AG09309 (cell line): ENCODE measurements around the gene NCDN.

ENCODE experiments used
- DNase-seq: peaks from one replicate; pipeline ENCODE4 v3.0.0-alpha.2; 2010; ENCODE audit warnings: low read depth
- H3K4me3 ChIP-seq: 2 replicates; pipeline ENCODE4 v1.5.1; 2011; ENCODE audit warnings: mild to moderate bottlenecking, low read depth, low read length, moderate library complexity; ENCODE audit not compliant: control insufficient read depth
- TF ChIP-seq, protein P1 (sequence below): IDR thresholded peaks from 2 replicates; pipeline ENCODE4 v1.5.1; 2011; ENCODE audit warnings: mild to moderate bottlenecking, low read depth, low read length, inconsistent platforms; ENCODE audit not compliant: insufficient read depth, control insufficient read depth; ENCODE audit errors: missing control alignments

The NCDN gene

DNA sequence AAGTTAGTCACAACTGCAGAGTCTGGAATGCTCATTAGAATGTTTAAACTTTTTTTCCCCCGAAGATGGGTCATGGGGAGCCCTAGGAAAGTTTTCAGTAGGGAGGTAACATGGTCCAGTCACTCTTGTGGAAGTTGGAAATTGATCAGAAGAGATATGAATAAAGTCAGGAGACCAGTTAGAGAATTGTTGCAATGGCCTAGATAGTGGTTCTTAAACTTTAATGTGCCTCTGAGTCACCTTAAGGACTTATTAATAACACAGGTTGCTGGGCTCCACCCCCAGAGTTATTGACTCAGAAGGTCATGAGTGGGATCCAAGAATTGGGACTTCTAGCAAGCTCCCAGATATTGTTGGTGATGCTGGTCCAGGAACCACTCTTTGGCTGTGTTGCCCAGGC, 12.3 kb downstream of the NCDN start:
- TF ChIP-seq, protein P1, sequence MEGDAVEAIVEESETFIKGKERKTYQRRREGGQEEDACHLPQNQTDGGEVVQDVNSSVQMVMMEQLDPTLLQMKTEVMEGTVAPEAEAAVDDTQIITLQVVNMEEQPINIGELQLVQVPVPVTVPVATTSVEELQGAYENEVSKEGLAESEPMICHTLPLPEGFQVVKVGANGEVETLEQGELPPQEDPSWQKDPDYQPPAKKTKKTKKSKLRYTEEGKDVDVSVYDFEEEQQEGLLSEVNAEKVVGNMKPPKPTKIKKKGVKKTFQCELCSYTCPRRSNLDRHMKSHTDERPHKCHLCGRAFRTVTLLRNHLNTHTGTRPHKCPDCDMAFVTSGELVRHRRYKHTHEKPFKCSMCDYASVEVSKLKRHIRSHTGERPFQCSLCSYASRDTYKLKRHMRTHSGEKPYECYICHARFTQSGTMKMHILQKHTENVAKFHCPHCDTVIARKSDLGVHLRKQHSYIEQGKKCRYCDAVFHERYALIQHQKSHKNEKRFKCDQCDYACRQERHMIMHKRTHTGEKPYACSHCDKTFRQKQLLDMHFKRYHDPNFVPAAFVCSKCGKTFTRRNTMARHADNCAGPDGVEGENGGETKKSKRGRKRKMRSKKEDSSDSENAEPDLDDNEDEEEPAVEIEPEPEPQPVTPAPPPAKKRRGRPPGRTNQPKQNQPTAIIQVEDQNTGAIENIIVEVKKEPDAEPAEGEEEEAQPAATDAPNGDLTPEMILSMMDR, result no peak
- no peak for DNase-seq
- H3K4me3 ChIP-seq, result no peak overlapping the region

DNA sequence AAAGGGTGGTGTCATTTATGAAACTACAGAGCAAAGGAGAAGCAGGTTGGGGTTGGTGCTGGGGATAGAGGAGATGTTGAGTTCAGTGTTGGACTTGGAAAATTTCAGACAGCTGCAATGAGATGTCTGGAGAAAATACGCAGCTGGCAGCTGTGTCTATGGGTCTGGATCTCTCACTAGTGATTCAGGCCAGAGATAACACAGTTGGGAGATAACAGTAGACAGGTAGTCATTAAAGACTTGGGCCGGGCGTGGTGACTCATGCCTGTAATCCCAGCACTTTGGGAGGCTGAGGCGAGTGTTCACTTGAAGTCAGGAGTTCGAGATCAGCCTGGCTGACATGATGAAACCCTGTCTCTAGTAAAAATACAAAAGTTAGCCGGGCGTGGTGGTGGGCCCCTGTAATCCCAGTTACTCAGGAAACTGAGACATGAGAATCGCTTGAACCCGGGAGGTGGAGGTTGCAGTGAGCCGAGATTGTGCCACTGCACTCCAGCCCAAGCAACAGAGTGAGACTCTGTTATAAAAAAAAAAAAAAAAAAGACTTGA, 13.1 kb downstream of the NCDN start:
- no peak for DNase-seq
- H3K4me3 ChIP-seq, result no peak overlapping the region
- TF ChIP-seq, protein P1, result no peak

DNA sequence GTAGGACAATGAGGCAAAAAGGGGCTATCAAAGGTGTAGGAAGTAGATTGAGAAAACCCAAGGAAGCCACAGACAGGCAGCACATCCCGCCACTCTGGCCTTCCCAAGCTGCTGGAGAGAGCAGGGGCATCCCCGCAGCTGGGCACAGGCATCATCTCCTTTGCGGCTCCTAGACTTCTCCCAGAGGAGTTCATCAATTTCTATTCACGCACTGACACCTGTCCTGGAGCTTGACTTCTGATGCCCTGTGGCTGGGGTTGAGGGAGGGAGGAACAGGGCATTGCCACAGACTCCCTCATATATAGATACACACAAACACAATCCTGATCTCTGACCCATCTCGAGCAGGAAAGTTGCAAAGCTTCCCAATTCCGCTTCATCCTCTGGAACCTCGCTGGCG, 13.7 kb downstream of the NCDN start:
- DNase-seq, result no peak
- TF ChIP-seq, protein P1, result no peak
- no peak overlapping the region for H3K4me3 ChIP-seq

DNA sequence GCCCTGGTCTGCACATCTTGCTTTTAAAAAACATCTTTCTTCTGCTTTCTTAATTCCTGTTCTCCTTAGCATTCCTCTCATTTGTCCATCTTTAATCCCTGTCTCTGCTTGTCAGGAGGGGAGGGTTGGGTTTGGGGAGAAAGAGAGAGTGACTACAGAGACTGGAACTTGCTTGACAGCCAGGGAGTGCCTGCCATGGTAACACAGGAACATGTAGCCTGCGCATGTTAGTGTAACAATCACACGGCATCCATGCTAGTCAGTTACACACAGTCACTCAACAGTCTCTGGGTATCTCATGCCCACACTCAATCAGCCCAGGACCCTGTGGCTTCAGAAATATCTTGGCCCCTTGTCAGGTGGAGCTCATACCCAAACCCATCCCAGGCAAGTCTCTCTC, 14.7 kb downstream of the NCDN start:
- TF ChIP-seq, protein P1, result no peak
- no peak for DNase-seq
- no peak overlapping the region for H3K4me3 ChIP-seq

DNA sequence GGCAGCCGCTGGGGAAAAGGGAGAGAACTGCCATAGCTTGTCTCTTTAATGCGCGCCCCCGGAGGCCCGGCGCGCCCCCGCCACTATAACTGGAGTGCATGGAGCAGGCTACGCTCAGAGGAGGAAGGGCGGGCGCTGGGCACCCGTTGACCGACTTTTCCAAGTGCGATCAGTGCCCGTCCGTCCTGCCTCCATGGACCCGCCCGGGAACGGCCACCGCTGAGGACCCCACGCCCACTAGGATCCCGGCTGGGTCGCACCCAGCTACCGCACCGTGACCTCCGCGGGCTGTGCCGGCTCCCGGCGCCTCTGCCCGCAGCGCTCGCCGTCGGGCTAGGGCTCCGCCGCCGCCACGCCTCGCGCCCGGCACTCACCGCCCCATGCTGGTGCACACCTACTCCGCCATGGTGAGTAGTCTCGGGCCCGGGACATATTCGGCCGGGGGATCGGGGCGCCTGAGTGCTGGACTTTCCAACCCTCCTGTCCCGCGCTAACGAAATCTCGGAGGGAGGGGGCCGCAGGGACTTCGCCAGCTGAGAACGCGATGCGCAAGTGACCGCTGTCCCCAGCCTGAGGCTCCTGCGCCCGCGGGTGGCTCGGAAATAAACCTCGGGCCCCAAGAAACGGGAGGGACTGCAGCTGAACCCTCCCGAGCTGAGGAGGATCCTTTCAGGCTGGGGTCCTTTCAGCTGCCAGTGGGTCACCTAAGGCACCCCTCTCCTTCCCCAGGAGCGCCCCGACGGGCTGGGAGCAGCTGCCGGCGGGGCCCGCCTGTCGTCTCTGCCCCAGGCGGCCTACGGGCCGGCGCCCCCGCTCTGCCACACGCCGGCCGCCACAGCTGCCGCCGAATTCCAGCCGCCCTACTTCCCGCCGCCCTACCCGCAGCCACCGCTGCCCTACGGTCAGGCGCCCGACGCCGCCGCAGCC, 15.9 kb downstream of the NCDN start, which contains the start of gene TFAP2E:
Gene TFAP2E (plus strand): TSS at position 117 of the 927 bp plus-strand sequence. CDS start 264 bp downstream, at position 381.
- peak within 1 kb of the TSS; percentile 57 for H3K4me3 ChIP-seq
- DNase-seq, result no peak

DNA sequence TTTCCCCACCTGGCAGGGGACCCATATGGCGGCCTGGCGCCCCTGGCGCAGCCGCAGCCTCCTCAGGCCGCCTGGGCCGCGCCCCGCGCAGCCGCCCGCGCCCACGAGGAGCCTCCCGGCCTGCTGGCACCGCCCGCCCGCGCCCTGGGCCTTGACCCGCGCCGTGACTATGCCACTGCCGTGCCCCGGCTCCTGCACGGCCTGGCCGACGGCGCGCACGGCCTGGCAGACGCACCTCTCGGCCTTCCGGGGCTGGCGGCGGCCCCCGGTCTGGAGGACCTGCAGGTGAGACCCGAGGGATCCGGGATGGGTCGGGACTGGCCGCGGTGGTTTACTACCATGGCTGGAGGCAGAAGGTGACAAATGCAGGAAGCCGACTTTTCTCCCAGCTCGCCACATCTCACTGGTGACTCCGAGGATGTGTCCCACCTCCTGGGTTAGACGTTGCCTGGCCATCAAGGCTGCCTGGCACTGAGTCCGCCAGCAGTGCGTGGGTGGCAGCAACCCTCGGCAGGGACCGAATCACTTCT, 16.6 kb downstream of the NCDN start:
- TF ChIP-seq, protein P1, result no peak
- H3K4me3 ChIP-seq, result no peak overlapping the region
- DNase-seq, result no peak

More for the DNA sequence above, 15.9 kb downstream of the NCDN start, which contains the start of gene TFAP2E:
- TF ChIP-seq, protein P1, result no peak
